Hepatocyte (in vitro differentiated cells): ENCODE results near the gene SYTL3.

Experiments
- EZH2 ChIP-seq: fragments of 200-600 bp; sonication (generic); IDR thresholded peaks from 2 replicates; pipeline ENCODE4 v1.6.1; 2016; ENCODE audit warnings: antibody characterized with exemption, mild to moderate bottlenecking, borderline replicate concordance
- EZH2phosphoT487 ChIP-seq: fragments of 200-600 bp; sonication (generic); IDR thresholded peaks from one replicate; pipeline ENCODE4 v1.6.1; 2018; ENCODE audit warnings: antibody characterized with exemption, mild to moderate bottlenecking, low read depth, moderate library complexity; ENCODE audit not compliant: unreplicated experiment, severe bottlenecking
- TF ChIP-seq, protein P1 (sequence below): fragments of 200-600 bp; sonication (generic); IDR thresholded peaks from 2 replicates; pipeline ENCODE4 v1.5.1; 2016; ENCODE audit warnings: antibody characterized with exemption, mild to moderate bottlenecking; ENCODE audit not compliant: poor library complexity

DNA sequence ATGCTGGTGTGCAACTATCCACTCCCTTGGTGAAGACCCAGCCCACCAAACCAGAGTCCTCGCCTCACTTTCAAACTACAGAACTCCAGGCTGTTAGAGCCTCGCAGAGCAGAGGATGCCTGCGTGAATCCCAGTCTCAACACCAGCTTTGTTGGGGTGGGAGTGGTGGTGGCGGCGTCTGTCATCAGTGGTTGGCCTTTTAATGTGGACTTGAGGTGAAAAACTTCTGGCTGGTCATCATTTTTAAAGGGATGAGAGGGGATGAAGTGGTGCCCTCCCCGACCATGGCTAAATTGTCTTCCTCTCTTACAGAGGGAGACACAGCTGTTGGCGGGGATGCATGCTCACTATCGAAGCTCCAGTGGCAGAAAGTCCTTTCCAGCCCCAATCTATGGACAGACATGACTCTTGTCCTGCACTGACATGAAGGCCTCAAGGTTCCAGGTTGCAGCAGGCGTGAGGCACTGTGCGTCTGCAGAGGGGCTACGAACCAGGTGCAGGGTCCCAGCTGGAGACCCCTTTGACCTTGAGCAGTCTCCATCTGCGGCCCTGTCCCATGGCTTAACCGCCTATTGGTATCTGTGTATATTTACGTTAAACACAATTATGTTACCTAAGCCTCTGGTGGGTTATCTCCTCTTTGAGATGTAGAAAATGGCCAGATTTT, 114.5 kb downstream of the SYTL3 start:
- TF ChIP-seq, protein P1, sequence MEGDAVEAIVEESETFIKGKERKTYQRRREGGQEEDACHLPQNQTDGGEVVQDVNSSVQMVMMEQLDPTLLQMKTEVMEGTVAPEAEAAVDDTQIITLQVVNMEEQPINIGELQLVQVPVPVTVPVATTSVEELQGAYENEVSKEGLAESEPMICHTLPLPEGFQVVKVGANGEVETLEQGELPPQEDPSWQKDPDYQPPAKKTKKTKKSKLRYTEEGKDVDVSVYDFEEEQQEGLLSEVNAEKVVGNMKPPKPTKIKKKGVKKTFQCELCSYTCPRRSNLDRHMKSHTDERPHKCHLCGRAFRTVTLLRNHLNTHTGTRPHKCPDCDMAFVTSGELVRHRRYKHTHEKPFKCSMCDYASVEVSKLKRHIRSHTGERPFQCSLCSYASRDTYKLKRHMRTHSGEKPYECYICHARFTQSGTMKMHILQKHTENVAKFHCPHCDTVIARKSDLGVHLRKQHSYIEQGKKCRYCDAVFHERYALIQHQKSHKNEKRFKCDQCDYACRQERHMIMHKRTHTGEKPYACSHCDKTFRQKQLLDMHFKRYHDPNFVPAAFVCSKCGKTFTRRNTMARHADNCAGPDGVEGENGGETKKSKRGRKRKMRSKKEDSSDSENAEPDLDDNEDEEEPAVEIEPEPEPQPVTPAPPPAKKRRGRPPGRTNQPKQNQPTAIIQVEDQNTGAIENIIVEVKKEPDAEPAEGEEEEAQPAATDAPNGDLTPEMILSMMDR = no peak
- TF ChIP-seq EZH2phosphoT487 (no peak), EZH2 (no peak)
